Left lung (tissue), 10 donors: ENCODE results near the gene ZNHIT1. TPM values are rescaled to one million over a fixed set of nuclear protein-coding genes. Genes with fewer than 3 reads are reported as not detected.

ENCODE experiments used
- ATAC-seq: fragments of 200-7000 bp; cut with Tn5 transposase; one replicate; pipeline ENCODE4 v1.9.1; 2020; ENCODE audit warnings: moderate library complexity
- DNase-seq, 4 donors: peaks; one replicate each; pipeline ENCODE4 v3.0.0-alpha.2; 2013 to 2020
- H3K27ac ChIP-seq, 2 donors: fragments of 200-600 bp; sonication (generic) in 1 of 2; one replicate each; pipeline versions ENCODE4 v1.5.0 to v1.8.0; 2020 to 2021
- H3K27me3 ChIP-seq, 2 donors: fragments of 200-600 bp; sonication (generic) in 1 of 2; one replicate each; pipeline versions ENCODE4 v1.5.0 to v1.8.0; 2020 to 2021
- H3K36me3 ChIP-seq, 2 donors: fragments of 200-600 bp; sonication (generic) in 1 of 2; one replicate each; pipeline versions ENCODE4 v1.5.0 to v1.8.0; 2020 to 2021
- H3K4me1 ChIP-seq, 2 donors: fragments of 200-600 bp; one replicate each; pipeline ENCODE4 v1.8.0; 2021
- H3K4me3 ChIP-seq, 2 donors: fragments of 200-600 bp; sonication (generic) in 1 of 2; one replicate each; pipeline versions ENCODE4 v1.5.0 to v1.8.0; 2020 to 2021; ENCODE audit warnings: mild to moderate bottlenecking in 1 of 2
- H3K9me3 ChIP-seq, 2 donors: fragments of 200-600 bp; sonication (generic) in 1 of 2; one replicate each; pipeline versions ENCODE4 v1.5.0 to v1.8.0; 2020 to 2021
- intact Hi-C, 2 donors: fragments of 100-400 bp; cut with DNase I; formaldehyde crosslinking; loops; one replicate each; pipeline versions ENCODE4 v1.11.2 to v1.14.2; 2022
- polyA plus RNA-seq, 6 donors: library from polyadenylated mRNA; unstranded; fragments of 120-200 nt; gene quantifications; one replicate each; pipeline ENCODE4 v1.2.1, GENCODE V29; 2013; ENCODE audit not compliant: insufficient read length in 6 of 6
- total RNA-seq, 2 donors: library from RNA; stranded (reverse); fragmentation: NEBNext Ultra II Directional; extraction: Animal tissue kit (Norgen Biotek cat#: 25700); gene quantifications; one replicate each; pipeline ENCODE4 v1.2.1, GENCODE V29; 2021
- TF ChIP-seq, protein P1 (sequence below), 2 donors: fragments of 200-600 bp; sonication (generic) in 1 of 2; IDR thresholded peaks; one replicate each; pipeline versions ENCODE4 v1.5.0 to v1.8.0; 2021; ENCODE audit warnings: antibody characterized with exemption in 2 of 2
- donor health status: DM: no; HTN: yes; CAD: no.
- donor health status: DM: no; HTN: no; CAD: no.

The ZNHIT1 gene
- total and polyA plus RNA-seq, 8 donors, result 44.9 to 70.5 (median 56.3) TPM

- Histone ChIP-seq H3K27me3 (peaks cover 19 to 29% of the 10 kb centered on the region in 2 donors), H3K36me3 (peaks cover 0 to 55% of the 10 kb centered on the region in 2 donors), H3K4me1 (peaks cover 0 to 4% of the 10 kb centered on the region in 2 donors), H3K9me3 (no peaks in the 10 kb centered on the region), H3K27ac (no peak overlapping the region), H3K4me3 (no peak overlapping the region)
- ATAC-seq (no peak), DNase-seq (no peak)
- intact Hi-C loops, result no loop called here
- TF ChIP-seq, protein P1, sequence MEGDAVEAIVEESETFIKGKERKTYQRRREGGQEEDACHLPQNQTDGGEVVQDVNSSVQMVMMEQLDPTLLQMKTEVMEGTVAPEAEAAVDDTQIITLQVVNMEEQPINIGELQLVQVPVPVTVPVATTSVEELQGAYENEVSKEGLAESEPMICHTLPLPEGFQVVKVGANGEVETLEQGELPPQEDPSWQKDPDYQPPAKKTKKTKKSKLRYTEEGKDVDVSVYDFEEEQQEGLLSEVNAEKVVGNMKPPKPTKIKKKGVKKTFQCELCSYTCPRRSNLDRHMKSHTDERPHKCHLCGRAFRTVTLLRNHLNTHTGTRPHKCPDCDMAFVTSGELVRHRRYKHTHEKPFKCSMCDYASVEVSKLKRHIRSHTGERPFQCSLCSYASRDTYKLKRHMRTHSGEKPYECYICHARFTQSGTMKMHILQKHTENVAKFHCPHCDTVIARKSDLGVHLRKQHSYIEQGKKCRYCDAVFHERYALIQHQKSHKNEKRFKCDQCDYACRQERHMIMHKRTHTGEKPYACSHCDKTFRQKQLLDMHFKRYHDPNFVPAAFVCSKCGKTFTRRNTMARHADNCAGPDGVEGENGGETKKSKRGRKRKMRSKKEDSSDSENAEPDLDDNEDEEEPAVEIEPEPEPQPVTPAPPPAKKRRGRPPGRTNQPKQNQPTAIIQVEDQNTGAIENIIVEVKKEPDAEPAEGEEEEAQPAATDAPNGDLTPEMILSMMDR (IDR thresholded peaks at IDR 0.05), result no peak
These were observed 11.9 kb upstream of the ZNHIT1 start for GRCh38 chr7:101205901-101206664.

GRCh38 chr7:101206665-101207042 lies 11.3 kb upstream of the ZNHIT1 start:
- peaks cover 14 to 24% of the 10 kb centered on the region in 2 donors for H3K27me3 ChIP-seq
- ATAC-seq (no peak), DNase-seq (no peak)
- no peak overlapping the region for H3K4me3 ChIP-seq
- peaks cover 0 to 61% of the 10 kb centered on the region in 2 donors for H3K36me3 ChIP-seq
- intact Hi-C loops, result no loop called here
- H3K9me3 ChIP-seq, result no peaks in the 10 kb centered on the region
- H3K4me1 ChIP-seq, result peaks cover 0 to 4% of the 10 kb centered on the region in 2 donors
- H3K27ac ChIP-seq, result no peak overlapping the region
- TF ChIP-seq, protein P1 (IDR thresholded peaks at IDR 0.05), result no peak

- TF ChIP-seq, protein P1 (IDR thresholded peaks at IDR 0.05), result no peak
- H3K4me1 ChIP-seq, result peaks cover 0 to 4% of the 10 kb centered on the region in 2 donors
- peaks cover 0 to 69% of the 10 kb centered on the region in 2 donors for H3K36me3 ChIP-seq
- H3K27ac ChIP-seq, result no peak overlapping the region
- DNase-seq, result no peak
- intact Hi-C loops, result no loop called here
- H3K27me3 ChIP-seq, result peaks cover 6 to 16% of the 10 kb centered on the region in 2 donors
- ATAC-seq, result no peak
- no peak overlapping the region for H3K4me3 ChIP-seq
- no peaks in the 10 kb centered on the region for H3K9me3 ChIP-seq
These were observed 10.5 kb upstream of the ZNHIT1 start for GRCh38 chr7:101207459-101207858.

GRCh38 chr7:101208794-101209193 lies 9.2 kb upstream of the ZNHIT1 start:
- TF ChIP-seq, protein P1 (IDR thresholded peaks at IDR 0.05), result no peak
- ATAC-seq, result no peak
- H3K27me3 ChIP-seq, result peaks cover 0 to 2% of the 10 kb centered on the region in 2 donors
- H3K27ac ChIP-seq, result no peak overlapping the region
- intact Hi-C loops, result no loop called here
- H3K9me3 ChIP-seq, result no peaks in the 10 kb centered on the region
- H3K4me3 ChIP-seq, result no peak overlapping the region
- H3K36me3 ChIP-seq, result peaks cover 0 to 82% of the 10 kb centered on the region in 2 donors
- DNase-seq, result no peak
- peaks cover 0 to 4% of the 10 kb centered on the region in 2 donors for H3K4me1 ChIP-seq

- Histone ChIP-seq H3K4me3 (no peak overlapping the region), H3K27me3 (no peaks in the 10 kb centered on the region), H3K4me1 (peaks cover 0 to 6% of the 10 kb centered on the region in 2 donors), H3K9me3 (no peaks in the 10 kb centered on the region), H3K27ac (no peak overlapping the region), H3K36me3 (peaks cover 0 to 96% of the 10 kb centered on the region in 2 donors)
- no peak for ATAC-seq
- DNase-seq, result no peak
- intact Hi-C loops, result no loop called here
- TF ChIP-seq, protein P1 (IDR thresholded peaks at IDR 0.05), result no peak
These were observed 7.8 kb upstream of the ZNHIT1 start for GRCh38 chr7:101210143-101210542.
